ENCODE measurements around the gene PPL.

PPL gene

GRCh38 chr16:4925293-4925607 lies 11.7 kb downstream of the PPL start:
- Histone ChIP-seq H3K36me3 (ENCODE audit: control insufficient read depth in 2 of 2, insufficient read depth in 1 of 2, low read length in 2 of 2) (no peaks in the 10 kb centered on the region), H3K4me3 (ENCODE audit: low read depth, low read length) (no peak overlapping the region), H3K9me3 (ENCODE audit: control insufficient read depth, insufficient read depth, low read depth, low read length) (no peaks in the 10 kb centered on the region), H3K4me1 (ENCODE audit: control insufficient read depth, insufficient read depth, low read length) (no peaks in the 10 kb centered on the region), H3K27ac (ENCODE audit: extremely low read depth, low read depth, low read length) (no peak overlapping the region)
- TF ChIP-seq ZNF433 (tag by site-specific recombination; IDR thresholded peaks at IDR 0.05; ENCODE audit: low read depth) (no peak), HOXC10 (CRISPR knock-in tag; IDR thresholded peaks at IDR 0.05) (no peak), REPIN1 (tag by site-specific recombination; IDR thresholded peaks at IDR 0.05; ENCODE audit: low read depth) (no peak), TSHZ1 (tag by site-specific recombination; IDR thresholded peaks at IDR 0.05; ENCODE audit: borderline replicate concordance) (no peak), KLF7 (tag by site-specific recombination; IDR thresholded peaks at IDR 0.05; ENCODE audit: borderline replicate concordance) (no peak), GLI2 (tag by site-specific recombination; IDR thresholded peaks at IDR 0.05; ENCODE audit: borderline replicate concordance, low read depth) (no peak), TCF7L2 (IDR thresholded peaks at IDR 0.05; ENCODE audit: borderline replicate concordance, low read depth, low read length) (no peak), ZNF2 (tag by site-specific recombination; IDR thresholded peaks at IDR 0.05) (no peak), ZNF175 (tag by site-specific recombination; IDR thresholded peaks at IDR 0.05) (no peak), FEZF1 (tag by site-specific recombination; IDR thresholded peaks at IDR 0.05) (no peak), ZNF843 (tag by site-specific recombination; IDR thresholded peaks at IDR 0.05) (no peak)
- CTCF ChIA-PET: no interaction called here
- POLR2A ChIA-PET: no interaction called here

- H3K4me1 ChIP-seq (ENCODE audit: control insufficient read depth, insufficient read depth, low read length): no peaks in the 10 kb centered on the region
- H3K9me3 ChIP-seq (ENCODE audit: control insufficient read depth, insufficient read depth, low read depth, low read length): no peaks in the 10 kb centered on the region
- H3K4me3 ChIP-seq (ENCODE audit: low read depth, low read length): no peak overlapping the region
- CTCF ChIA-PET: no interaction called here
- H3K36me3 ChIP-seq (ENCODE audit: control insufficient read depth in 2 of 2, insufficient read depth in 1 of 2, low read length in 2 of 2): no peaks in the 10 kb centered on the region
- H3K27ac ChIP-seq (ENCODE audit: extremely low read depth, low read depth, low read length): no peak overlapping the region
- TF ChIP-seq ZBTB20 (tag by site-specific recombination; IDR thresholded peaks at IDR 0.05) (no peak), ZNF274 (IDR thresholded peaks at IDR 0.05; ENCODE audit: low read length) (no peak), ZNF274 (tag by site-specific recombination; IDR thresholded peaks at IDR 0.05; ENCODE audit: borderline replicate concordance) (no peak), ZNF654 (tag by site-specific recombination; IDR thresholded peaks at IDR 0.05; ENCODE audit: low read depth) (no peak), ZNF133 (tag by site-specific recombination; IDR thresholded peaks at IDR 0.05) (no peak), ZBTB21 (tag by site-specific recombination; IDR thresholded peaks at IDR 0.05) (no peak), ZIC2 (tag by site-specific recombination; IDR thresholded peaks at IDR 0.05) (0 out of 2 replicates have a peak, but pooled peaks have one; percentile 30), YY1 (tag by site-specific recombination; IDR thresholded peaks at IDR 0.05) (no peak)
- POLR2A ChIA-PET: no interaction called here
Observed at GRCh38 chr16:4924593-4925292, 12.2 kb downstream of the PPL start.

- Histone ChIP-seq H3K4me1 (ENCODE audit: control insufficient read depth, insufficient read depth, low read length) (no peaks in the 10 kb centered on the region), H3K27ac (ENCODE audit: extremely low read depth, low read depth, low read length) (no peak overlapping the region), H3K36me3 (ENCODE audit: control insufficient read depth in 2 of 2, insufficient read depth in 1 of 2, low read length in 2 of 2) (no peaks in the 10 kb centered on the region), H3K9me3 (ENCODE audit: control insufficient read depth, insufficient read depth, low read depth, low read length) (no peaks in the 10 kb centered on the region), H3K4me3 (ENCODE audit: low read depth, low read length) (no peak overlapping the region)
- ChIA-PET CTCF (no interaction called here), POLR2A (no interaction called here)
- no peak for TF ChIP-seq RBAK (tag by site-specific recombination; IDR thresholded peaks at IDR 0.05)
- TF ChIP-seq ZFP69B (tag by site-specific recombination; IDR thresholded peaks at IDR 0.05): no peak
- TF ChIP-seq ZNF776 (tag by site-specific recombination; IDR thresholded peaks at IDR 0.05; ENCODE audit: borderline replicate concordance): no peak
- TF ChIP-seq ZNF571 (tag by site-specific recombination; IDR thresholded peaks at IDR 0.05): no peak
- TF ChIP-seq ZNF580 (tag by site-specific recombination; IDR thresholded peaks at IDR 0.05): no peak
- TF ChIP-seq ZNF169 (tag by site-specific recombination; IDR thresholded peaks at IDR 0.05): no peak
- TF ChIP-seq ZNF26 (tag by site-specific recombination; IDR thresholded peaks at IDR 0.05): no peak
- TF ChIP-seq ZBTB7A (tag by site-specific recombination; IDR thresholded peaks at IDR 0.05; ENCODE audit: low read depth): no peak
- no peak for TF ChIP-seq ZNF624 (tag by site-specific recombination; IDR thresholded peaks at IDR 0.05)
- no peak for TF ChIP-seq ZNF394 (tag by site-specific recombination; IDR thresholded peaks at IDR 0.05; ENCODE audit: borderline replicate concordance)
- TF ChIP-seq ZNF140 (tag by site-specific recombination; IDR thresholded peaks at IDR 0.05): no peak
Observed at GRCh38 chr16:4923853-4924252, 13.1 kb downstream of the PPL start.

Measured in HEK293 (cell line).